GM18505 (cell line): Measurements from ENCODE around the gene CCDC183.
"Not testable (repeated sequence)": the region's sequence is repeated elsewhere in the genome, so short reads cannot be mapped to it uniquely, and the experiment has no call there.

ENCODE experiments used
- ATAC-seq: cut with Tn5 transposase; IDR thresholded peaks from one replicate; pipeline ENCODE4 v1.9.1; 2021; ENCODE audit not compliant: unreplicated experiment
- POLR2A ChIP-seq: IDR thresholded peaks from 4 replicates; pipeline ENCODE4 v1.6.1; 2011; ENCODE audit warnings: borderline replicate concordance; ENCODE audit not compliant: insufficient read depth, insufficient read length; ENCODE audit errors: extremely low read depth

Gene CCDC183

DNA sequence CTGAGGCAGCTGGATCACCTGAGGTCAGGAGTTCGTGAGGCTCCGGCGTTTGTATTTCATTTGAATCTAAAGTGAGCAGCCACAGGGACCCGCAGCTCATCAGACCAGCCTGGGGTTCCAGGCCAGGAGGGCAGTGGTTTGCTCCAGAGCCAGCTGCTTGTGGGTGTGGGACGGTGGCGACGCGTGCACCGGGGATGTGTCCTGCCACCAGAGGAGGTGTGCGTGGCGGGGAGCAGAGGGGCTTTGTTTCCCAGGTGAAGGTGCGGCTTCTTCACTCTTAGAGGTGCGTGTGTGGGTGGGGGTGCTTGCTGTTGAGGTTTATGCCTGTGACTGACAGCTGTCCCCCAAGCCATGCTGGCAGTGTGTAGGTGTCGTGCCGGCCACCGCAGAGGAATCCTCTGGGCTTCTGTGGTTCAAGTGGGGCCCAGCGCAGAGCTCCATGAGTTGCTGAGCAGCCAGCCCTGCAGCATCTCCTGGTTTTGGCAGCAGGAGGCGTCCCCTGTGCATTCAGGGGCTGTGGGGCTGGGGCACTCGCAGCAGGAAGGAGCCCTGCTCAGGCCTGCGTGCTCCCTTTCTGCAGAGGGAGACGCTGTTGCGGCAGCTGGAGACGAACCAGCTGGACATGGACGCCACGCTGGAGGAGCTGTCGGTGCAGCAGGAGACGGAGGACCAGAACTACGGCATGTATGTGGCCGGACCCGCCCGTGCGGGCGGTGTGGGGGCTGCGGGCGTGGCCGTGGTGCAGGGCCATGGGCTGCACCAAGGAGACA is 39.2 kb downstream of the CCDC183 start:
- no peak for TF ChIP-seq POLR2A
- ATAC-seq = no peak

DNA sequence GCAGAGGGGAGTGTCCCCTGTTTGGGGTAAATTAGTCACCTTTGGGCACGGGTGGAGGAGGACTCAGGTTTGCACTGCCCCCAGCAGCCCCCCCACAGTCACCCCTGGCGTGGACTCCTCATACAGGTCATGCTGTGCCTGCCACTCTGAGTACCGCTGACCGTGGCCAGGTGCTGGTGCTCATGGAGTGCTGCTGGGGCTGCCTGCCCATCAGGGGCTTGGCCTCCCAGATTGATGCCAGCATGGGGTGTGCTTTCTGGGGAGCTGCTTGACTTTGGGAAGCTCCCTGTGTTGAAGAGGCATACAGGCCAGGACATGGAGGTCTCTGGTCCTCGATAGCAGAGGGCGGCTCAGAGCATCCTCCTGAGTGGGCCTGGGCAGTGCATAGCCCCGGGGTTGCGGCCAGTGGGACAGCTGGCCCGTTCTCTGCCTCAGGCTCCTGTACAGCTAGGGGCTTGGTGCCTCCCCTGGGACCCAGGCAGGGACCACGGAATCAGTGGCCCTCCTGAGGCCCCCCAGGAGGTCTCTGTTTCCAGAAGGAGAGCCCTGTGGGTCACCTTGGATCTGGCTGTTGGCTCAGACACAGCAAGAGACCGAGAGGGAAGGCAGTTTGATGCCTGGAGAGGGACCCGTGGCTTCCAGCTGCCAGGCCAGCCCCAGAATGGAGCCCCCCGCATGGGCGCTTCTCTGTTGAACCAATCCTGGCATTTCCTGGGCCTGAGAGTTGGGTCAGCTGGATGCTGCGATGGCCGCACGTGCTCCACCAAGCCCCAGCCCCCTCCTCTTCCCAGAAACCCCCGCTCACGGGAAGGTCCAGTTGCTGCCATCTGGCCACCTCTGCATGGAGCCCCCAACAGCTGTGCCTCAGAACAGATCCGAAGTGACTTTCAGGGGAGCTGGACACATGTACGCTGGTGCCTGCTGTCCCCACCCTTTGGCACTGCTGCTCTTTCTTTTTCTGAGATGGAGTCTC is 40.1 kb downstream of the CCDC183 start:
- no peak for TF ChIP-seq POLR2A
- no peak for ATAC-seq

DNA sequence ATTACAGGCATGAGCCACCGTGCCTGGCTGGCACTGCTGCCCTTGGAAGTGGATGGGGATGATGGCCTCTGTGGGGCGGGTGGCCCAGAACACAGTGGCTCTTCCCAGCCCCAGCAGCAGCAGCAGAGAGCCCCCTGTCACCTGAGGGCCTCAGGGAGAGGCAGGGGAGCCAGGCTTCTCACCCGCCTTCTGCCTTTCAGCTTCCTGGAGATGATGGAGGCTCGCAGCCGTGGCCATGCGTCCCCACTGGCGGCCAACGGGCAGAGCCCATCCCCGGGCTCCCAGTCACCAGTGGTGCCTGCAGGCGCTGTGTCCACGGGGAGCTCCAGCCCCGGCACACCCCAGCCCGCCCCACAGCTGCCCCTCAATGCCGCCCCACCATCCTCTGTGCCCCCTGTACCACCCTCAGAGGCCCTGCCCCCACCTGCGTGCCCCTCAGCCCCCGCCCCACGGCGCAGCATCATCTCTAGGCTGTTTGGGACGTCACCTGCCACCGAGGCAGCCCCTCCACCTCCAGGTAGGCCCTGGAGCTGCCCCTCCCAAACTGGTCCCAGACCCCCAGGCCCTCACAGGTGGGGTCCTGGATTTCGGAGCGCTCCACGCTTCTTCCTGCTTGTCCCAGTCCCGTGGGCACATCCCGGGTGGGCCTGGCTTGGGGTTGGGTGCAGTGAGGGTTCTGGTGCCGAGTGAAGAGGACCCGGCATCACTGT is 41.2 kb downstream of the CCDC183 start:
- no peak for TF ChIP-seq POLR2A
- ATAC-seq = no peak

DNA sequence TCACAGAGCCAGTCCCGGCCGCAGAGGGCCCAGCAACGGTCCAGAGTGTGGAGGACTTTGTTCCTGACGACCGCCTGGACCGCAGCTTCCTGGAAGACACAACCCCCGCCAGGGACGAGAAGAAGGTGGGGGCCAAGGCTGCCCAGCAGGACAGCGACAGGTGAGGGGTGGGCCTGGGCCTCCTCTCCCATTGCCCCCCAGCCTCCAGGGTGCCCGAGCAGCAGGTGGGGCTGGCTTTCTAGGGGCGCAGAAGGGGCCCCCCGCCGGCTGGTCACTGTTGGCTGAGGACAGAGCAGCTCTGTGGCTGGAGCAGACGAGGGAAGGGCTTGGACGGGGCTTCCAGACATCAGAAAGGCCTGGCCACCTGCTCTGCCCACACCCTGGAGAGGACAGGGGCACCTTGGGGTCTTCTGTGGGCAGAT is 41.7 kb downstream of the CCDC183 start:
- not testable (repeated sequence) for ATAC-seq

DNA sequence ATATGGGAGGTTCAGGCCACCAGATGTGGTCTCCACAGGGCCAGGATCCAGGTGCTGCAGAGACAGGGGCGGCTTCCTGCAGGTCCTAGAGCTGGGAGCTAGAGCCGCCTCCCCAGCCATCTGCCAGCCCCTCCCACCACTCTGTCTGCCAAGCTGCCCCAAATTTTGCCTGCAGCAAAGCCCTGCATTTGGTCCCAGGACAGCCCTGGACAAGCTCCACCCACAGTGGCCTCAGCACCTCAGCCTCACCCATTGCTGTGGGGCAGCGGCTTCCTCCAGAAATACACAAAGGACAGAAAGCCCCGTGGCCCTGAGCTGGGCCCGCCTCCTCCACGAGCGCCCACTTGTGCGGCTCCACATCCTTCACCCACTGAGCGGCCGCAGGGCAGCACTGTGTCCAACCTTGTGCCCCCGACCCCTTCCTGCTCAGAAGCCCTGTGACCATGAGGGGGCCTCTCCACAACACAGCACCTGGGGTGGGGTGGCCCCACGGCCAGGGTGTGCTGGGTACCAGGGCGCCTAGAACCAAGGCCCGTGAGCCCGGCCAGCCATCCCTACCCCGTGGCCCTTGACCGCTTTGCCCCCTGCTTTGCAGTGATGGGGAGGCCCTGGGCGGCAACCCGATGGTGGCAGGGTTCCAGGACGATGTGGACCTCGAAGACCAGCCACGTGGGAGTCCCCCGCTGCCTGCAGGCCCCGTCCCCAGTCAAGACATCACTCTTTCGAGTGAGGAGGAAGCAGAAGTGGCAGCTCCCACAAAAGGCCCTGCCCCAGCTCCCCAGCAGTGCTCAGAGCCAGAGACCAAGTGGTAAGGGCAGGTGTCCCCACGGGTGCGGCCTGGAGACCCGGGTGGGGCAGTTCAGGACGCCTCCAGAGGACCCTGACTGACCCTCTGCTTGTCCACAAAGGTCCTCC is 42.4 kb downstream of the CCDC183 start:
- no peak for TF ChIP-seq POLR2A
- ATAC-seq = no peak

DNA sequence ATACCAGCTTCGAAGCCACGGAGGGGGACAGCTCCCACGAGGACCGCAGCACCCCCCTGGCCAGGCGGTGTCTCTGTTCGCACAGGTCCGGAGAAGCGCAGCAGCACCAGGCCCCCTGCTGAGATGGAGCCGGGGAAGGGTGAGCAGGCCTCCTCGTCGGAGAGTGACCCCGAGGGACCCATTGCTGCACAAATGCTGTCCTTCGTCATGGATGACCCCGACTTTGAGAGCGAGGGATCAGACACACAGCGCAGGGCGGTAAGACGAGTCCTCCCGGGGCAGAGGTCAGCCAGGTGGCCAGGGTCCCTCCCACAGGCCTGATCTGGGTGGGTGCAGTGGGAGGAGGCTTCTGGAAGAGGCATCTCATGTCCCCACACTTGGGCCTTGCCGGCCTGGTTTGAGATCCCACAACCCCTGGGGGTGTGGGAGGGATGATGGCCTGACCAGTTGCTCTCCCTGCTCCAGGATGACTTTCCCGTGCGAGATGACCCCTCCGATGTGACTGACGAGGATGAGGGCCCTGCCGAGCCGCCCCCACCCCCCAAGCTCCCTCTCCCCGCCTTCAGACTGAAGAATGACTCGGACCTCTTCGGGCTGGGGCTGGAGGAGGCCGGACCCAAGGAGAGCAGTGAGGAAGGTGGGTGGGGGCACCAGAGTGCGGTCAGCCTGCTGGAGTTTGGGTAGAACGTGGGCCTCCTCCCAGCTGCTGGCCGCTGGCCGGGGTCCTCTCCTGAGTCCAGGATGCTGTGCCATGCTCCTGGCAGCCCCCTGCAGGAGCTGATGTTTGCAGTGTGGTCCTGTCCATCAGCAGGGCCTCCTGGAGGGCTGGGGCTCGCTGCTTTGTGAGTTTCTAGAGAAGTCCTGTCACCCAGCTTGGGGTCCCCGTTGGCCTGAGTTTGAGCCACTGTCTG is 43.3 kb downstream of the CCDC183 start:
- ATAC-seq = no peak
- no peak for TF ChIP-seq POLR2A

DNA sequence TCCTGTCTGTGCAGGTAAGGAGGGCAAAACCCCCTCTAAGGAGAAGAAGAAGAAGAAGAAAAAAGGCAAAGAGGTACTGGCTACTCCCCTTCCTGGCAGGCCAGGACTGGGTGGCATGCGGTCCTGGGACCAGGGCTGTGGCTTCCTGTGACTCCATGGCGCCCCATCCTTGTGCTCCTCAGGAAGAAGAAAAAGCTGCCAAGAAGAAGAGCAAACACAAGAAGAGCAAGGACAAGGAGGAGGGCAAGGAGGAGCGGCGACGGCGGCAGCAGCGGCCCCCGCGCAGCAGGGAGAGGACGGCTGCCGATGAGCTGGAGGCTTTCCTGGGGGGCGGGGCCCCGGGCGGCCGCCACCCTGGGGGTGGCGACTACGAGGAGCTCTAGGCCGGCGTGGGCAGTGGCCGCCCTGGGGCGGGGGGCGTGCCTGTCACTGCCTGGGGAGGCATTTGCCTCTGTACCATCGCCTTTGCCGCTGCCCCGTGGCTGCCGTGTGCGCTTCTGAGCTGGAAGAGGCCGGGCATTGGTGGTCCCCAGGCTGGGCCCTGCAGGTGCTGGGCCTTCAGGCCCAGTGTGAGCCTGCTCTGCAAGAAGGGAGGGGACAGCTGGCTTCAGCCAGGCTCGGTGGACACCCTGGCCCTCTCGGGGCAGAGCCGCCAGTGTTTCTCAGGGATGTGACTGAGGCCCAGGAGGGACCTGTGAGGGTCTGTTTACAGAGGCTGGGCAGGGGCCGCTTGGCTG is 44.2 kb downstream of the CCDC183 start:
- no peak for TF ChIP-seq POLR2A
- ATAC-seq = no peak

DNA sequence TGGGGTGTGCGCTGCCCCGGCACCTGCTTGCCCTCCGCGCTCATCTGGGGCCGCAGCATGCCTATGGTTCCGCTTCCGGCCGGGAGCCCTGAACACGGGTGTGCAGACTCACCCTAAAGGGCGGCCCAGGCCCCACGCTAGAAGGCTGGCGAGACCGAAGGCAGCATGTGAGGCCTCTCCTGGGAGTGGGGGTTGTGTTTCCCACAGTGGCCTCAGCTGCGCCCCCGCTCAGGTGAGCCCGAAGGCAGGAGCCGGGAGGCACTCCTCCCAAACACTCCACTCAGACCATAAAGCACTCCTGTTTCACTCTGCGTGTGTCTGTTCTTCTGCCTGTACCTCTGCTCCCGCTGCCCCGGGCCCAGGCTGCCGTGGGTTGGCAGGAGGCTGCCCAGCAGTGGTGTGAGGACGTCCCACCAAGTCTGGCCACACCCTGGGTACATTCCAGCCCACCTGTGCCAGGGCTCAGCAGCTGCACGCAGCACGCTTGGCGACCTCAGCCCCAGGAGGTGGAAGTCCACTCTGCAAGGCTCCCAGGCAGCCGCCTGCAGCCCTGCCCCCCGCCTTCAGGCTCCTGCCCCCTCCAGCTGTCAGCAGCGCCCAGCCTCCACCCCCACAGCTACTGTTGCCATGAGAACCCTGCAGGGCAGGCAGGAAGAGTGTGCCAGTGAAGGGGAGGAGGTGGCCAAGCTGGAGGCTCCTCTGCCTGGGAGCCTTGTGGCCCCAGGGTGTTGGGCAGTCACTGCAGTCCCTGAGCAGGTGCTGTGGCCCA is 44.9 kb downstream of the CCDC183 start:
- no peak for ATAC-seq

DNA sequence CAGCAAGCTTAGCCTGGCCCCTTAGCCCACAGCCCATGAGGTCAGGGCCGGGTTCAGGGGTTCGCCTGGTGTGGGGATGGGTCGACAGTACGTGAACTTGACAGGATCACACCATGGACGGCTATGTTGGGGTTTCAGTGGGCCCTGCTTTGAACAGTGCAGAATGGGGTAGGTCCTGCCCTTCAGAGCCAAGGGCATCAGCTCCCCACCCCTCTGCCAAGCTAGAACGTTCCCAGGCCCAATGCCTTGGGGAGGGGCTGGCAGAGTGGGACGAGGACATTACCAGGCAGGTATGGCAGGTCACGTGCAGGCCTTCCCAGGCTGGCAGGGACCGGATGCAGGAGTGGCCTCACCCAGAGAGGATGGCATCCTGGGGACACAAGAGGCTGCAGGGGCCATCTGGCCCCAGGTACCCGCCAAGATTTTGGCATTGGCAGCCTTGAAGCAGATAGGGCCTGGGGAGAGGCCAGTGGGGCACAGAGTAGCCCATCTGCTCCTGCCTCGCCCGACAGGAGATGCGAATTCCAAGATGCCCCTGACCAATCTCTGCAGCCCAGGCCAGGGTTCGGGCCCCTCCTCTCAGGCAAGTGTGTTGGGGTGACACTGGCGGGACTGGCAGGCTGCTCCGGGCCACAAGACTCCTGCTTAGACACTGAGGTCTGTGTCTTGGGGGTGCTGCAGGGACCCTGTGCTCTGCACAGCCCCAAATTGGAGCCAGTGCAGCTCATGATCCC is 45.7 kb downstream of the CCDC183 start:
- ATAC-seq = not testable (repeated sequence)

More for the DNA sequence above, 44.9 kb downstream of the CCDC183 start:
- no peak for TF ChIP-seq POLR2A

DNA sequence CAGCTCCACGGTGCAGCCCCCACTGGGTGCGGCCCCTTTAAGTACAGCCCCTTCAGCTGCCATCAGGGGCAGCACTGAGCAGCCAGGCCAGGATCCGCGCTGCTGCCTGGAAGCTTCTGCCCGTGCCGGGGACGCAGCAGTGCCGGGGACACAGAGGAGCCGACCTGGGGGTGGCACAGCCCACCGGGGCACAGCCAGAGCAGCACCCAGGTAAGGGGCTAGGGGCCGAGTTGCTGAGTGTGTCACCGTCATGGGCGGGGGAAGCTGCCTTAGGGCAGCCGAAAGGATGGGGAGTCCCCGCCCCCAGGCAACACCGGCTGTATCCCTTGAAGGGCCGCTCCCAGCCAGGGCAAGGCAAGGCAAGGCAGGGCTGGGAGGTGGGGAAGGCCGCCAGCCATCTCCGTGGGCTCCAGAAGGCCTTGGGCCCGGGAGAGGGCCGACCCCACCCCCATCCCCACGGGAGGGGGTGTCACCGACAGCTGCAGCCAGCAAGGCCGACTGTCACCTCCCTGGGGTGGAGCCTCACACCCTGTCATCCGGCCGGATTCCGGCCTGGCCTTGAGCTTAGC is 46.3 kb downstream of the CCDC183 start, which contains the start of gene AJM1:
Gene AJM1 (plus strand): TSS at position 99 of the 569 bp plus-strand sequence. CDS start 1,937 bp downstream, outside the sequence.
- peak; percentile 45 for ATAC-seq

DNA sequence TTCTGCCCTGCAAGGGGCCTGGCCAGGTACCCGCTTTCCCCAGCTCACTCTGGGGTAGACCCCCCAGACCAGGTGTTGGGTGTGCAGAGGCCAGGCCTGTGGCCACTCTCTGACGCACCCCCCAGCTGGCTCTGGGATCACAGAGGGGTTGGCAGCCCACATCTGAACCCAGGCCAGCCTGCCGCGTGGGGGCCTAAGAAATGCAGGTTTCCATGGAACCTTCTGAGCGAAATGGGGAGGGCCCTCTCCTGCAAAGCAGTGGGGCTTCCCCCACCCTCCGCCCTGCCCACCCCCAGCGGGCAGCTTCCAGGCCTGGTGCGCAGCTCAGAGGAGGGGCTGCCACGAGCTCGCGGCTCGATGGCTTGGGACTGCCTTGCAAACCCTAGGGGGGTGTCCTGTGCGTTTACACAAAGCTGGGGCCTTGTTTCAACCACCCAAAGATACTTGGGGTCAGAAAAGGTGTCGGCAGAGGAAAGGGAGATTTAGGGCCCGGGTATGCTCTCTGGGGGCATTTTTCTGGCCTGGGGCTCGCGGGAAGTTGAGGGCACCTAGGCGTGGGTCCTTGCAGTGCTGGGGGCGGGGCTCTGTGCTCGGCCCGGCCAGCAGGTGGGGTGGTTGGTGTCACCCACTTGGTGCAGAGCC is 47.1 kb downstream of the CCDC183 start:
- not testable (repeated sequence) for ATAC-seq

DNA sequence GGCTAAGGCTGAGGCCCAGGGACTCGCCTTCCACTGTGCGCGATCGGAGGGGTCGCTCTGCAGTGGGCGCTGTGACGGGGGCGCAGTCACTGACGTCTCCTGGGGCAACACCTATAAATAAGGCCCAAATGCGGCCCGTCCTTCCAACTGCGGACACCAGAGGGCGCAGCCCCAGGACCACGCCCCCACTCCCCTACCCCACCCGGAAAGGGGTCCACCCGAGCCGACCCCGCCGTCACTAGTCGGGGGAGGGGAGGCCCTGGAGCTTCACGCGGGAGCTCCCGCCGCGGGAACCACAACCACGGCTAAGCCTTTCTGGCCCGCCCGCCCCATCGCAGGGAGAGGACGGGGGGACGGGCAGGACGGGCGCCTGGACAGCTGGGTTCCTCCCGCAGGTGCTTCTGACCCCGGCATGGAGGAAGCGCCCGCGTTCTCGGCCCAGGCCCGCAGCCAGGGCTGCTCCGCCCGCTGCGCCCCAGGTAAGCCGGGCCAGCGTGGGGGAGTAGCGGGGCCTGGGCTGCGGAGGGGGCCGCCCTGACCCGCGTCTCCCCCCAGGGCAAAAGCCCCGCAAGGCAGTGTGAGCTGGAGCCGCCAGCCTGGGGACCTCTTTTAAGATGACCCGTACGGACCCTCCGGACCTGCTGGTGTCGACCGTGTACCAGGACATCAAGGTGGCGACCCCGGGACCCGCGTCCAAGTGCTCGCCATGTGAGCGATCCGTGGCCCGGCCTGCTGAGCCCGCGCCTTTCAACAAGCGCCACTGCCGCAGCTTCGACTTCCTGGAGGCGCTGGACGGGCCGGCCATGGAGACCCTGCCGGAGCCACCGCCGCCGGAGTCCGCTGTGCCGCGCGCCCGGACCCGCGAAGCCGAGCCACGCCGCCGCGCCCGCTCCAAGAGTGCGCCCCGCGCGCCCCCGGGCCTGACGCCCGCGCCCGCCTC is 47.9 kb downstream of the CCDC183 start:
- not testable (repeated sequence) for ATAC-seq
